ENCODE data around the gene CTDSPL2.
A peak's percentile ranks its signal among the peaks of the same experiment; 100 is the strongest.
"Not testable (repeated sequence)": the region's sequence is repeated elsewhere in the genome, so short reads cannot be mapped to it uniquely, and the experiment has no call there.

The CTDSPL2 gene

DNA sequence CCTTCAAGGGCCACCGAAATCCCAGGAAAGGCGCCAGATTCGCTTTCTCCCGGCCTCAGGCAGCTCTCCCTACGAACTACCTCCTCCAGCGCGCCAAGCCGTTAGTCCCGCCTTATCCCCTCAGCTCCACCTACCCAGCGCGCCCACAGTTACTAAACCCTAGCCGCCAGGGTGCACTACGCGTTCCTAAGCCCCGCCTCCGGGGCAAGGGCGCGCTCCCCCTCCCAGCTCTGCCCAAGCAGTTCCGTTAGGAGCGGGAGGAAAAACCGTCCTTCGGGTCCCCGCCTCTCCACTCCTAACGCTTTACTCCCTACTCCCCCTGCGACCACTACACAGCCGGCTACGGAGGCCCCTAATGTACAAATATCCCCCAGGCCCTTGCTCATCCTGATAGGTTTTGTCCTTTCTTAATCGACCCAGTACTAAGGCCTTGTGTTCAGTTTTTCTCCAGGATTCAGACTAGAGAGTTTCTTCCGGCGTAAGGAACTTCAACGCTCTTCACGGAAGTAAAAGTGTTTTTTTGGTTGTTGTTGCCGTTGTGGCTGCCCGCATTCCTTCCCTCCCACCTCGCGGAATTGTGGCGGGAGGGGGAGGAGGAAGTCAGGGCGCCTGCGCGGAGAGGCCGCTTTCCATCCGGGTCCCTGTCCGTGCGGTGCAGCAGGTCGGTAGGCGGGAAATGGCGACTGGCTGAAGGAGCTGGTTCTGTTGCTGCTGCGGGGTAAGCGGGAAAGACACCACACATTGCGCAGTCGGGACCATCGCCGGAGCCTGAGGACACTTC, at the start of gene CTDSPL2:
CTDSPL2 (plus strand) TSS at position 655 of the 781 bp plus-strand sequence. CDS start 31,386 bp downstream, outside the sequence.
- peak; percentile 99 for DNase-seq (ENCODE audit: low read depth)

- DNase-seq (ENCODE audit: low read depth) = peak; percentile 34
These were observed 46.2 kb upstream of the CTDSPL2 start for GRCh38 chr15:44381236-44381635.

DNA sequence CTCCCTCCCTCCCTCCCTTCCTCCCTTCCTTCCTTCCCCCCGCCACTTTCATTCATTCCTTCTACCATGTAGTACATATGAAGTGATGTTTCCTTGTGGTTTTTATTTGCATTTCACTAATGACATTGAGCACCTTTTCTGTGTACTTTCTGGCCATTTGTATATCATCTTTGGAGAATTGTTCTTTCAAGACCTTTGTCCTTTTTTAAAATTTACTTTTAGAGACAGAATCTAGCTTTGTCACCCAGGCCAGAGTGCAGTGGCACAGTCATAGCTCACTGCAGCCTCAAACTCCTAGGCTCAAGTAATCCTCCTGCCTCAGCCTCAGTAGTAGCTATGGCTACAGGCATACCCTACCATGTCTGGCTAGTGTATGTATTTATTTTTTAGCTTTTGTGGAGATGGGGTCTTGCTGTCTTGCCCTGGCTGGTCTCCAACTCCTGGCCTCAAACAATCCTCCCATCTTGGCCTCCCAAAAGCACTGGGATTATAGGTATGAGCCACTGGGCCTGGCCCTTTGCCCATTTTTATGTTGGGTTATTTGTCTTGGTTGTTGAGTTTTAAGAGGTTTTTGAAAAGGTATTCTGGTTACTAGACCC, 42.0 kb upstream of the CTDSPL2 start:
- no peak for DNase-seq (ENCODE audit: low read depth)

GRCh38 chr15:44394062-44394461, 33.4 kb upstream of the CTDSPL2 start:
- DNase-seq (ENCODE audit: low read depth) = no peak

DNA sequence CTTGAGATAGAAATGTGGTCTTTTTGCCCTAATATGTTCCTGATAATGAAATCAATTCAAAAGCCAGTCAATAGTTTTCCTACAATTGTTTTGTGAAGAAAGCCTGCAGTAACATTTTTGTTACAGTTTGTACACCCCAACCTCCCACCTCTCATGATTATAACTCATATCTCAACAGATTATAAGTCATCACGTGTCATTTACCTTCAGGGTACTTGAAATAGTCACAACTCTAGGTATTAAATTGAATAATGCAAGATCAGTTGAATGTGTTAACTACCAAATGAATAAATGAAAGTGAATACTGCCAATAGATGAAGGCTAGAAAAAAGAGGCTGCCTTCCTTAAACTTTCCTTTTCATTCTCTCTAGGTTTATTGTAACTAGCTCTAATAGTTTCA, 32.9 kb upstream of the CTDSPL2 start:
- DNase-seq (ENCODE audit: low read depth) = no peak

DNA sequence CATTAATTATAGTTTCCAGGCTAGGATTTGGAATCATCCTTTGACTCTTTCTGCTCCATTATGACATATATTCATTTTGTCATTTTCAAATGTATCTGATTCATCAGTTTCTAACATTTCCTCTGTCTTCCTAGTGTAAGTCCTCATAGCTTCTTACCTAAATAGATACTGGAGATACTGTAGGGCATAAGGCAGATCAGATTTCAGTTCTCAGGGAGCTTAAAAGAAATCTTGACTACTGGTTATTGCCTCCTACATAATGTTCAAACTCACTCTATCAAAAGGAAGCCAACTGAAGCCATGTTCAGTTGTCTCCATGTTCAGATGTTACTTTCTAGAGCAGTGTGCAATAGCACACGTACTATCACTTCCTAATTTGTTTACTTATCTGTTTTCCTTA, 29.6 kb upstream of the CTDSPL2 start:
- no peak for DNase-seq (ENCODE audit: low read depth)

- DNase-seq (ENCODE audit: low read depth) = no peak
These were observed 13.4 kb upstream of the CTDSPL2 start for GRCh38 chr15:44414001-44414400.

DNA sequence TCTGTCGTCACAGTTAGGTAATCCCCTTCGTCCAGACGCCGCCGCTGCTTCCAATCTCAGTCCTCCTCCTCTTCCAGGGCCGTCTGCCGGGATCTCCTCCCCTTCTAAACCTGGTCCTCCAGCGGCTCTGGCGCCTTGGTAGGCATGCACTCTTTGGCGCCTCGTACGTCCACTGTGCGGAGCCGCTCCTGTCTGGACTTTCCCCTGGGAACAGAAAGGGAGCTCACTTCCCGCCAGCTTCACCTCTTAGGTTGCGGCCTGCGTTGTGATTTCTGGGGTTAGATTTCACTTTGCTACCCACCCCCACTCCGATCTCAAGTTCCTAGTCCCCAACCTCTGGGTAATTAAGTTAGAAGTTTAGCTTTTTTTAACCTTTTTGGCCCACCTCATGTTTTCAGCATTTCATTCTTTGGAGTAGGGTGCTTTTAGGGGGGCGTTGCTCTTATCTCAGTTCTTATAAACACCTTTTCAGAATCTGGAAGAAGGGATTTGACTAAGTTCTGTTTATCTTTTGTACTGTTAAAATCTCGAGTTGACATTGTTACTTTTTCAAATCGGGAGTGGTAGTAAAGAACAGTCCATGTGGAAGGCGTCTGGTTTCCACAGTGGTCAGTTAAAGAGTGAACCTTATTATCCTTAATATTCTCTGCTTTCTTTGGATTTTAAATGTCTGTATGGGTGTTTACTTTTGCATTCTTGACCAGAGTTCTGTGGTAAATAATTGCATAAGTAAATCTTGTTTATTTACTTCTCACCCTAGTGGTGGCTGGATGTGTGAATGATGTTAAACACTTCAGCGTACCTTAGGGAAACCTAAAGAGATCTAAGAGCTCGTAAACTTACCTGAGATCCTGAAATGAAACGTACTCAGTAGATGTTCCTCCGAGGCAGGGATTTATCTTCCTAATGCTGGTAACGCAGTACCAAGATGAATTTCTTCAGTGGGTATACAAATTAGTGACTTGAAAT, 611 bp downstream of the CTDSPL2 start:
- no peak for DNase-seq (ENCODE audit: low read depth)

DNA sequence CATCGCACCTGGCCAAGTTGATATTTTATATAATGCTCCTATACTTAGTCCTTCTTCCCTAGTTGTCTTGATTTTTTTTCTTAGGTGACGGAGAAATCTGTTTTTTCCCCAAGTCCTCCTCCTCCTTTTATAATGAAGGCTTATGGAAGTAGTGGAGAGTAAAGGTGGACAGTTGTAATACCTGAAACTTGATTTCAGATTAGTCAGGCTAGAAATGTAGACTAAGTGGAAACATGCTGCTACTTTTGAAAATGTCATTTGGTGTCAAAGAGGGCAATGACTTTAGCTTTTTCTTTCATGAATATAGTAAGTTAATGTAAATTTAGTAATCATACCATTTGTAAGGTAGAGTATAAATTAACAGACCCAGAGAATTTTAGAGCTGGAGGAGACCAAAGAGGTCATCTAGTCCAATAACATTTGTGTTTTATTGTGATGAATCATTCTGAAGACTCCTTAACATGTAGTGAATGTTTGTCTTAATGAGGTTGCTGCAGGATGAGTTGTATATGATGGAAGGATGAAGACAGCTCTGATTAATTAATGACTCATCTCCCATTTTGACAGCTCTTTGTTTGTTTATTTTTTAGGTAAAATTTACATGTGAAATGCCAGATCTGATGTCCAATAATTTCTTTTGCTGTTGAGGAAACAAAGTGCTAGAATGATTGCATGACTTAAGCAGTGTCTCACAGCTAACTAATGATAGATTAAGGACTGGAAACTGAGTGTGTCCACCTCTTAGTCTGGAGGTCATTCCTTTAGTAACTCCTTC, 8.7 kb downstream of the CTDSPL2 start:
- no peak for DNase-seq (ENCODE audit: low read depth)

DNA sequence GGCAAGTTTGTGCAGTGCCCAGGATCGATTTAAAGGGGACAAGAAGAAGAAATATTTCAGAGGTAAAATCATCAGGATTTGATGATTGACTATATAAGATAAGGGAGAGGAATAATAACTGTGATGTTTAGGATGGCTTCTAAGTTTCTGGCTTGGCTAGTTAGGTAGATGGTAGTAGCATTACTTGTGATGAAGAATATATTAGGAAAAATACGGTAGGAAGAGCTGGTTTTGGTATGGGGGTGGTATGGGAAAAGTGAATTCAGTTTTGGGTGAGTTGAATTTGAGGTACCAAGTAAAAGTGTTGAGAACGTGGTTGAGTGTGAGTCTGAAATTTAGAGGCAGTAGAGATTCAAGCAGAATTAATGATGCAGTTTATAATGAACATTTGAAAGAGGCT, 11.0 kb downstream of the CTDSPL2 start:
- DNase-seq (ENCODE audit: low read depth) = no peak

- no peak for DNase-seq (ENCODE audit: low read depth)
These were observed 13.7 kb downstream of the CTDSPL2 start for GRCh38 chr15:44441095-44441501.

- no peak for DNase-seq (ENCODE audit: low read depth)
These were observed 16.1 kb downstream of the CTDSPL2 start for GRCh38 chr15:44443515-44443914.

DNA sequence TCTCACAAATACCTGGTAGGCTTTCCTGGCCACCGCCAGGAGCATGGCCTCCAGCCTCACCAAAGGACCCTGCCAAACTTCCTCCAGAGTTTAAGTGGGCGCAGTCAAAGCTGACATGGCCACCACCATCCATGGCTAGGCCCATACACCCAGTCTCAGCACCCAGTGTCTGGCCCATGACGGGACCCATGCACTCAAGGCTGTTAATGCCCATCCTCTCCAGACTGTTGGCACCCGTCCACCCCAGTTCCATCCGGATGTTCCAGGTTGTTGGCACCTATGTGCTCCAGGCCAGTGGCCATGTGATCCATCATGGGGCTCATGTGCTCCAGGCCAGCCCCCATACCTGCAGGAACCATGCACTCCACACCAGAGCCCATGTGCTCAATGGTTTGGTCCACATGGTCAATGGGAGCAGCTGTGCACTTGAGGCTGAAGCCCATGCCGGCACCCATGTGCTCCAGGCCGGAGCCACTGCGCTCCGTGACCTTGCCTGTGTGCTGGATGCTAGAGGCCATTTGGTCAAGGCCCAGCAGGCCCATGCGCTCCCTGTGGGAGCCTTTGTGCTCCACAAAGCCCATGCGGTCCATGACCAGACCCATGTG, 20.4 kb downstream of the CTDSPL2 start:
- DNase-seq (ENCODE audit: low read depth) = no peak

- no peak for DNase-seq (ENCODE audit: low read depth)
These were observed 22.7 kb downstream of the CTDSPL2 start for GRCh38 chr15:44450172-44450571.

- DNase-seq (ENCODE audit: low read depth) = not testable (repeated sequence)
These were observed 26.3 kb downstream of the CTDSPL2 start for GRCh38 chr15:44453578-44454283.

DNA sequence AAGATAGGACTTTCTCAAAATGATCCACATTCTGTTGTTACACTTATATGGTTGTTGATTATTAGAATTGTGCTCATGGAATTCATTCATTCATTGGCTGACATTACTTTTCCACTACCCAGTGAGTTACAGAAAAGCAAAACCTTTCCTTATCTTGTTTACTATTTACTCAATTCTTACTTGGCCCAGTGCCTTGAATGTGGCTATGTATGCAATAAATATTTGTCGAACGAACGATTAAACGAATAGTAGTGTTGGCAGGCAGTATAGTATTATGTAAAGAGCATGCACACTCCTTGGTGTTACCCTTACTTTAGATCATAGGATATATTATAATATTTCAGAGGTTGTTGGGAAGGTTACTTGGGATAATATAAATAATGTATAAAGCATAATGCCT, 31.0 kb downstream of the CTDSPL2 start:
- DNase-seq (ENCODE audit: low read depth) = no peak

DNA sequence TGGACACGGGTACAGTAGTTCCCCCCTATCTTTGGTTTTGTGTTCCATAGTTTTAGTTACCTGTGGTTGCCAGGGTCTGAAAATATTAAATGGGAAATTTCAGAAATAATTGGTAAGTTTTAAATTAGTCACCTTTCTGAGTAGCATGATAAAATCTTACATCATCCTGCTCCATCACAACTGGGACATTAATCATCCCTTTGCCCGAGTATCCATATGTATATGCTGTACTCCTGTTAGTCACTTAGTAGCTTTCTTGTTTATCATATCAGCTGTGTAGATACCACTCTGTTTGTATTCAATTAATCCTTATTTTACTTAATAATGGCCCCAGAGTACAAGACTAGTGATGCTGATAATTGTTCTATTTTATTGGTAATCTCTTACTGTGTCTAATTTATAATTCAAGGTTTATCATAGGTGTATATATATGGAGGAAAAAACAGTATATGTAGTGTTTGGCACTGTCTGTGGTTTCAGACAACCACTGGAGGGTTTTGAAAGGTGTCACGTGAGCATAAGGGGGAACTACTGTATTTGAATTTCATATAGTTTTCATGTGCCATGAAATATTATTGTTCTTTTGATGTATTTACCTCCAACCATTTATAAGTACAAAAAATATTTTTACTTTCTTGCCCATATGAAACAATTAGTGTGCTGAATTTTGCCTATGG, 41.4 kb downstream of the CTDSPL2 start:
- DNase-seq (ENCODE audit: low read depth) = peak; percentile 8

DNA sequence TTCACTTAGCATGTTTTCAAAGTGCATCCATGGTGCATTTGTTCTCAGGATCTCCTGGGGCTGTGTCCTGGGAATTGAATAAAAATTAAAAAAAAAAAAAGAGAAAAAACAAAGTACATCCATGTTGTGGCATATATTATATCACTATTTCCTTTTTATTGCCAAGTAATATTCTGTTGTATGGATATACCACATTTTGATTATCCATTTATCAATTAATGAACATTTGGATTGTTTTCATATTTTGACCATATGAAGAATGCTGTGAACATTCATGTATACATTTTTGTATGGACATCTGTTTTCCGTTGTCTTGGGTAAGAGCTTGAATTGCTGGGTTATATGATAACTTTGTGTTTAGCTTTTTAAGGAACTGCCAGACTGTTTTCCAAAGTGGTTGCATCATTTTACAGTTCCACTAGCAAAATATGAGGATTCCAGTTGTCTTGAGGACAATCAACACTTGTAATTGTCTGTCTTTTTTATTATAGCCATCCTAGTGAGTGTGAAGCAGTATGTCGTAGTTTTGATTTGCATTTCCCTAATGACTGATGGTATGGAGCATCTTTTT, 44.5 kb downstream of the CTDSPL2 start:
- DNase-seq (ENCODE audit: low read depth) = peak; percentile 25

DNA sequence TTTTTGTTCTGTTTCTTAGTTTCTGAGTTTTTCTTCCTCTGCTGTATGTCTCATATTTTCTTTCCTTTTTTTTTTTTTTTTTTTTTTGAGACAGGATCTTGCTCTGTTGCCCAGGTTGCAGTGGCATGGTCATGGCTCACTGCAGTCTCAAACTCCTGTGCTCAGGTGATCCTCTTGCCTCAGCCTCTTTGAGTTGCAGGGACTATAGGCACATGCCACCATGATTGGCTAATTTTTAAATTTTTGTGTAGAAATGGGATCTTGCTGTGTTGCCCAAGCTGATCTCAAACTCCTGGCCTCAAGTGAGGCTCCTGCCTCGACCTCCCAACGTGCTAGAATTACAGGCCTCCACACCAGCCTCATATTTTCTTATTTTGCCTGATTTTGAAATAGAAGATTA, 51.9 kb downstream of the CTDSPL2 start:
- no peak for DNase-seq (ENCODE audit: low read depth)

GRCh38 chr15:44482090-44482489, 54.7 kb downstream of the CTDSPL2 start:
- no peak for DNase-seq (ENCODE audit: low read depth)
